Neural progenitor cell (in vitro differentiated cells): ENCODE data around the gene CHST8. TPM values are rescaled to one million over a fixed set of nuclear protein-coding genes. Genes with fewer than 3 reads are reported as not detected.

Experiments used
- DNase-seq: peaks from one replicate; pipeline ENCODE4 v3.0.0-alpha.2; 2016; ENCODE audit warnings: low spot score
- H2AFZ ChIP-seq: fragments of 200-600 bp; sonication (generic); replicated peaks from 2 replicates; pipeline ENCODE4 v1.6.1; 2016; ENCODE audit warnings: antibody characterized with exemption
- H3F3A ChIP-seq: fragments of 200-600 bp; sonication (generic); 2 replicates; pipeline ENCODE4 v1.6.1; 2016; ENCODE audit warnings: antibody characterized with exemption, low read depth
- H3K27ac ChIP-seq: fragments of 200-600 bp; sonication (generic); 2 replicates; pipeline ENCODE4 v1.5.1; 2016; ENCODE audit warnings: mild to moderate bottlenecking
- H3K27me3 ChIP-seq: fragments of 200-600 bp; sonication (generic); 2 replicates; pipeline ENCODE4 v1.6.1; 2016; ENCODE audit warnings: mild to moderate bottlenecking, moderate library complexity
- H3K36me3 ChIP-seq: fragments of 200-600 bp; sonication (generic); 2 replicates; pipeline ENCODE4 v1.5.1; 2016
- H3K4me1 ChIP-seq: fragments of 200-600 bp; sonication (generic); 2 replicates; pipeline ENCODE4 v1.6.1; 2016; ENCODE audit warnings: mixed run types
- H3K4me2 ChIP-seq: fragments of 200-600 bp; sonication (generic); 2 replicates; pipeline ENCODE4 v1.6.1; 2016
- H3K4me3 ChIP-seq: fragments of 200-600 bp; sonication (generic); 2 replicates; pipeline ENCODE4 v1.5.1; 2016
- H3K79me2 ChIP-seq: fragments of 200-600 bp; sonication (generic); 2 replicates; pipeline ENCODE4 v1.6.1; 2016; ENCODE audit warnings: low read depth
- H3K9ac ChIP-seq: fragments of 200-600 bp; sonication (generic); 2 replicates; pipeline ENCODE4 v1.6.1; 2016
- H3K9me3 ChIP-seq: fragments of 200-600 bp; sonication (generic); 2 replicates; pipeline ENCODE4 v1.5.1; 2016; ENCODE audit warnings: low read depth
- H4K20me1 ChIP-seq: fragments of 200-600 bp; sonication (generic); 2 replicates; pipeline ENCODE4 v1.6.1; 2016; ENCODE audit warnings: low read depth
- H3K27ac Mint-ChIP-seq: 3 replicates; pipeline ENCODE4 v1.8.0; 2021; ENCODE audit warnings: mixed read lengths
- H3K27me3 Mint-ChIP-seq: 2 replicates; pipeline ENCODE4 v1.8.0; 2022; ENCODE audit warnings: low read depth, mild to moderate bottlenecking, inconsistent platforms, moderate library complexity, mixed read lengths; ENCODE audit not compliant: insufficient read depth
- H3K36me3 Mint-ChIP-seq: 3 replicates; pipeline ENCODE4 v1.8.0; 2021; ENCODE audit warnings: mixed read lengths
- H3K4me1 Mint-ChIP-seq: 3 replicates; pipeline ENCODE4 v1.8.0; 2021; ENCODE audit warnings: mixed read lengths
- H3K4me3 Mint-ChIP-seq: 3 replicates; pipeline ENCODE4 v1.8.0; 2021; ENCODE audit warnings: mild to moderate bottlenecking, moderate library complexity, mixed read lengths
- H3K9me3 Mint-ChIP-seq: 3 replicates; pipeline ENCODE4 v1.8.0; 2020; ENCODE audit warnings: mixed read lengths
- EZH2 ChIP-seq: fragments of 200-600 bp; sonication (generic); IDR thresholded peaks from 2 replicates; pipeline ENCODE4 v1.6.1; 2017; ENCODE audit warnings: antibody characterized with exemption, mild to moderate bottlenecking, moderate library complexity
- total RNA-seq: library from RNA; depleted of rRNA; stranded (reverse); fragments of >200 nt; gene quantifications from 2 replicates; pipeline ENCODE4 v1.2.3, GENCODE V29; 2015; ENCODE audit warnings: low replicate concordance

The CHST8 gene
- total RNA-seq, 1 donor from 2014 or later, result 0.92 TPM

DNA sequence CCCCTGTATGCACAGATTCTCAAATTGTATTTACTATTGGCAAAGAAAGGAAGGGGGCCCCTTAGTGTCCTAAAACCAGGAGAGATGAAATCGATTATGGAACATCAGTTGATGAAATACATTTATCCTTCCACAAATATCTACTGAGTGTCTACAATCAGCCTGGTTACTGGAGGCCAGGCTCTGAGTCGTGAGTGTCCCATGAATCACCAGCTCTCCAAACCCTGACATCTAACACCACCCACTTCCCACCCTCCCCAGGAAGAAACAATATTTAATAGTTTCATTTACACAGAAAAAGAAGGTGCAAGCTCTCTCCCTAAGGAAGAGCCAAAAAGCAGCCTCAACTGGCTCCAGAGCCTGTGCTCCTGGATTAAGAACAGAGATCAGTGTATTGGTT is 200.1 kb downstream of the CHST8 start:
- Histone ChIP-seq H3K9me3 (no peaks in the 10 kb centered on the region), H3K4me1 (peaks cover 13% of the 10 kb centered on the region), H3K36me3 (no peaks in the 10 kb centered on the region), H3K79me2 (no peaks in the 10 kb centered on the region), H3K9ac (no peak overlapping the region), H4K20me1 (no peaks in the 10 kb centered on the region), H3K4me3 (no peak overlapping the region), H3K4me2 (no peak overlapping the region), H3K27ac (no peak overlapping the region), H2AFZ (no peak overlapping the region), H3K27me3 (peaks cover 9% of the 10 kb centered on the region), H3F3A (peaks cover 15% of the 10 kb centered on the region)
- Mint-ChIP-seq H3K4me1 (peaks cover 31% of the 10 kb centered on the region), H3K27ac (peak overlapping the region; percentile 72), H3K9me3 (no peaks in the 10 kb centered on the region), H3K27me3 (peaks cover 18% of the 10 kb centered on the region), H3K4me3 (peak overlapping the region; percentile 58), H3K36me3 (no peaks in the 10 kb centered on the region)
- no peak for DNase-seq
- no peak for TF ChIP-seq EZH2

Other genes starting within 250 kb of the CHST8 start
- gene CEBPG, start 248.2 kb upstream of the CHST8 start, total RNA-seq, result 40.3 and 59.3 TPM in 2 replicates
- 47.0 and 55.1 TPM in 2 replicates for gene PEPD, start 100.2 kb upstream of the CHST8 start, total RNA-seq
- 26.4 and 84.4 TPM in 2 replicates for gene KCTD15, start 174.9 kb downstream of the CHST8 start, total RNA-seq